Activated CD4-positive, alpha-beta memory T cell treated with anti-CD3 and anti-CD28 coated beads for 36 hours (primary cell): ENCODE measurements around the gene ATP1A1. TPM values are rescaled to one million over a fixed set of nuclear protein-coding genes. Genes with fewer than 3 reads are reported as not detected.
A peak's percentile ranks its signal among the peaks of the same experiment; 100 is the strongest.

ENCODE experiments used
- CTCF ChIA-PET: fragments of 350-600 bp; sonication (Branson Sonifier 250); formaldehyde crosslinking; loops from one replicate; lab custom pipeline; 2021; ENCODE audit warnings: antibody characterized with exemption, inconsistent platforms; lab: Charles Lee
- POLR2A ChIA-PET: fragments of 350-600 bp; sonication (Branson Sonifier 250); formaldehyde crosslinking; loops from one replicate; lab custom pipeline; 2021; ENCODE audit warnings: antibody characterized with exemption; lab: Charles Lee
- DNase-seq: peaks from one replicate; pipeline ENCODE4 v3.0.0-alpha.2; 2020
- H3K27ac Mint-ChIP-seq: one replicate; pipeline ENCODE4 v1.8.0; 2021; ENCODE audit warnings: mixed read lengths
- H3K27me3 Mint-ChIP-seq: one replicate; pipeline ENCODE4 v1.8.0; 2021; ENCODE audit warnings: mixed read lengths
- H3K36me3 Mint-ChIP-seq: one replicate; pipeline ENCODE4 v1.8.0; 2021; ENCODE audit warnings: mixed read lengths
- H3K4me1 Mint-ChIP-seq: one replicate; pipeline ENCODE4 v1.8.0; 2021; ENCODE audit warnings: low read depth, mixed read lengths
- H3K4me3 Mint-ChIP-seq: one replicate; pipeline ENCODE4 v1.8.0; 2021; ENCODE audit warnings: mild to moderate bottlenecking, mixed read lengths
- H3K9me3 Mint-ChIP-seq: one replicate; pipeline ENCODE4 v1.8.0; 2021; ENCODE audit warnings: mixed read lengths
- intact Hi-C: fragments of 100-400 bp; cut with micrococcal nuclease; formaldehyde crosslinking; loops from one replicate; pipeline ENCODE4 v1.15.1; 2023
- total RNA-seq, 2 experiments: library from RNA; stranded (reverse); gene quantifications; one replicate each; pipeline ENCODE4 v1.2.3, GENCODE V29; 2021

The ATP1A1 gene
- total RNA-seq, 2 experiments from 2014 or later = 253 to 258 TPM

- Mint-ChIP-seq H3K27ac (peak overlapping the region; percentile 73), H3K9me3 (no peaks in the 10 kb centered on the region), H3K4me1 (peaks cover 32% of the 10 kb centered on the region), H3K4me3 (peak overlapping the region; percentile 87), H3K27me3 (no peaks in the 10 kb centered on the region), H3K36me3 (peaks cover 1% of the 10 kb centered on the region)
- ChIA-PET CTCF (interaction anchor here (1.5 to 4.4 kb wide), 3 partner anchors 12 to 82 kb away, joined by 4 to 22 read pairs (median 4); no protein-coding TSS in a partner anchor), POLR2A (interaction anchor here (1.0 to 2.8 kb wide), 6 partner anchors 12 to 45 kb away, joined by 3 to 13 read pairs (median 4); partner anchors contain the start of gene ATP1A1)
- intact Hi-C loops = loop anchor here (2.0 to 10.0 kb wide), 3 partner anchors 139 to 397 kb away; no protein-coding TSS in a partner anchor
- no peak for DNase-seq
These were observed 44.6 kb downstream of the ATP1A1 start for GRCh38 chr1:116417678-116418077.

GRCh38 chr1:116418091-116418830 lies 45.2 kb downstream of the ATP1A1 start:
- no peaks in the 10 kb centered on the region for H3K27me3 Mint-ChIP-seq
- POLR2A ChIA-PET = interaction anchor here (0.9 to 2.8 kb wide), 9 partner anchors 12 to 97 kb away, joined by 3 to 13 read pairs (median 4); partner anchors contain the start of gene ATP1A1
- peaks cover 1% of the 10 kb centered on the region for H3K36me3 Mint-ChIP-seq
- intact Hi-C loops = loop anchor here (2.0 to 10.0 kb wide), 3 partner anchors 139 to 397 kb away; no protein-coding TSS in a partner anchor
- H3K4me1 Mint-ChIP-seq = peaks cover 32% of the 10 kb centered on the region
- H3K4me3 Mint-ChIP-seq = peak overlapping the region; percentile 87
- H3K9me3 Mint-ChIP-seq = no peaks in the 10 kb centered on the region
- peak; percentile 91 for DNase-seq
- CTCF ChIA-PET = interaction anchor here (0.6 to 4.4 kb wide), 12 partner anchors 12 to 291 kb away, joined by 3 to 22 read pairs (median 3); no protein-coding TSS in a partner anchor
- peak overlapping the region; percentile 75 for H3K27ac Mint-ChIP-seq

GRCh38 chr1:116420417-116421200 lies 47.6 kb downstream of the ATP1A1 start:
- Mint-ChIP-seq H3K4me3 (no peak overlapping the region), H3K27ac (no peak overlapping the region), H3K27me3 (peaks cover 3% of the 10 kb centered on the region), H3K4me1 (peaks cover 28% of the 10 kb centered on the region), H3K9me3 (no peaks in the 10 kb centered on the region), H3K36me3 (peaks cover 1% of the 10 kb centered on the region)
- intact Hi-C loops = no loop called here
- CTCF ChIA-PET = interaction anchor here (0.9 to 1.5 kb wide), 3 partner anchors 65 to 282 kb away, joined by 3 to 8 read pairs (median 4); no protein-coding TSS in a partner anchor
- POLR2A ChIA-PET = interaction anchor here (0.6 kb wide), 1 partner anchor 9 kb away, joined by 4 read pairs; no protein-coding TSS in a partner anchor
- DNase-seq = no peak

- Mint-ChIP-seq H3K4me1 (peaks cover 6% of the 10 kb centered on the region), H3K4me3 (no peak overlapping the region), H3K36me3 (no peaks in the 10 kb centered on the region), H3K9me3 (no peaks in the 10 kb centered on the region), H3K27ac (no peak overlapping the region), H3K27me3 (peaks cover 8% of the 10 kb centered on the region)
- POLR2A ChIA-PET = no interaction called here
- intact Hi-C loops = no loop called here
- DNase-seq = no peak
- CTCF ChIA-PET = interaction anchor here (1.0 kb wide), 1 partner anchor 75 kb away, joined by 5 read pairs; no protein-coding TSS in a partner anchor
These were observed 51.4 kb downstream of the ATP1A1 start for GRCh38 chr1:116424438-116424837.

GRCh38 chr1:116424863-116425262 lies 51.8 kb downstream of the ATP1A1 start:
- DNase-seq = no peak
- peaks cover 5% of the 10 kb centered on the region for H3K4me1 Mint-ChIP-seq
- ChIA-PET POLR2A (no interaction called here), CTCF (no interaction called here)
- H3K27me3 Mint-ChIP-seq = peaks cover 11% of the 10 kb centered on the region
- H3K27ac Mint-ChIP-seq = no peak overlapping the region
- H3K36me3 Mint-ChIP-seq = no peaks in the 10 kb centered on the region
- intact Hi-C loops = no loop called here
- no peak overlapping the region for H3K4me3 Mint-ChIP-seq
- no peaks in the 10 kb centered on the region for H3K9me3 Mint-ChIP-seq

GRCh38 chr1:116425987-116426386 lies 52.9 kb downstream of the ATP1A1 start:
- H3K9me3 Mint-ChIP-seq = no peaks in the 10 kb centered on the region
- no peaks in the 10 kb centered on the region for H3K36me3 Mint-ChIP-seq
- H3K27ac Mint-ChIP-seq = no peak overlapping the region
- ChIA-PET POLR2A (no interaction called here), CTCF (interaction anchor here (1.3 kb wide), 1 partner anchor 59 kb away, joined by 4 read pairs; no protein-coding TSS in a partner anchor)
- H3K27me3 Mint-ChIP-seq = peaks cover 11% of the 10 kb centered on the region
- H3K4me1 Mint-ChIP-seq = no peaks in the 10 kb centered on the region
- DNase-seq = no peak
- no peak overlapping the region for H3K4me3 Mint-ChIP-seq
- intact Hi-C loops = no loop called here

- Mint-ChIP-seq H3K36me3 (no peaks in the 10 kb centered on the region), H3K27ac (no peak overlapping the region), H3K27me3 (peaks cover 11% of the 10 kb centered on the region), H3K4me3 (no peak overlapping the region), H3K9me3 (no peaks in the 10 kb centered on the region), H3K4me1 (no peaks in the 10 kb centered on the region)
- intact Hi-C loops = no loop called here
- POLR2A ChIA-PET = no interaction called here
- CTCF ChIA-PET = interaction anchor here (1.3 kb wide), 1 partner anchor 59 kb away, joined by 4 read pairs; no protein-coding TSS in a partner anchor
- no peak for DNase-seq
These were observed 53.4 kb downstream of the ATP1A1 start for GRCh38 chr1:116426401-116426800.

- H3K4me1 Mint-ChIP-seq = no peaks in the 10 kb centered on the region
- no peak overlapping the region for H3K27ac Mint-ChIP-seq
- H3K27me3 Mint-ChIP-seq = peaks cover 11% of the 10 kb centered on the region
- DNase-seq = no peak
- CTCF ChIA-PET = interaction anchor here (0.9 to 2.0 kb wide), 2 partner anchors 10 to 57 kb away, joined by 4 read pairs; no protein-coding TSS in a partner anchor
- H3K9me3 Mint-ChIP-seq = no peaks in the 10 kb centered on the region
- H3K4me3 Mint-ChIP-seq = no peak overlapping the region
- no peaks in the 10 kb centered on the region for H3K36me3 Mint-ChIP-seq
- POLR2A ChIA-PET = no interaction called here
- intact Hi-C loops = no loop called here
These were observed 55.5 kb downstream of the ATP1A1 start for GRCh38 chr1:116428576-116428975.

GRCh38 chr1:116429821-116430374 lies 56.9 kb downstream of the ATP1A1 start:
- no peak for DNase-seq
- intact Hi-C loops = no loop called here
- no peaks in the 10 kb centered on the region for H3K9me3 Mint-ChIP-seq
- no peak overlapping the region for H3K27ac Mint-ChIP-seq
- H3K4me3 Mint-ChIP-seq = no peak overlapping the region
- ChIA-PET POLR2A (no interaction called here), CTCF (interaction anchor here (2.0 kb wide), 1 partner anchor 12 kb away, joined by 4 read pairs; no protein-coding TSS in a partner anchor)
- H3K4me1 Mint-ChIP-seq = no peaks in the 10 kb centered on the region
- peaks cover 8% of the 10 kb centered on the region for H3K27me3 Mint-ChIP-seq
- no peaks in the 10 kb centered on the region for H3K36me3 Mint-ChIP-seq

GRCh38 chr1:116431870-116432500 lies 58.9 kb downstream of the ATP1A1 start:
- Mint-ChIP-seq H3K4me1 (no peaks in the 10 kb centered on the region), H3K27me3 (peaks cover 5% of the 10 kb centered on the region), H3K36me3 (no peaks in the 10 kb centered on the region), H3K27ac (no peak overlapping the region), H3K9me3 (no peaks in the 10 kb centered on the region), H3K4me3 (no peak overlapping the region)
- CTCF ChIA-PET = interaction anchor here (0.7 kb wide), 1 partner anchor 141 kb away, joined by 3 read pairs; no protein-coding TSS in a partner anchor
- POLR2A ChIA-PET = no interaction called here
- intact Hi-C loops = no loop called here
- DNase-seq = no peak

GRCh38 chr1:116432655-116433265 lies 59.7 kb downstream of the ATP1A1 start:
- no peaks in the 10 kb centered on the region for H3K36me3 Mint-ChIP-seq
- H3K4me3 Mint-ChIP-seq = no peak overlapping the region
- intact Hi-C loops = no loop called here
- H3K27ac Mint-ChIP-seq = no peak overlapping the region
- POLR2A ChIA-PET = no interaction called here
- H3K9me3 Mint-ChIP-seq = no peaks in the 10 kb centered on the region
- no peak for DNase-seq
- H3K4me1 Mint-ChIP-seq = no peaks in the 10 kb centered on the region
- CTCF ChIA-PET = no interaction called here
- peaks cover 3% of the 10 kb centered on the region for H3K27me3 Mint-ChIP-seq
